K562 (cell line): ENCODE results near the gene CEMP1. TPM values are rescaled to one million over a fixed set of nuclear protein-coding genes. Genes with fewer than 3 reads are reported as not detected.
A peak's percentile ranks its signal among the peaks of the same experiment; 100 is the strongest.

Experiments
- CBX1 ChIP-seq: sonication (generic); IDR thresholded peaks from 2 replicates; pipeline ENCODE4 v1.6.1; 2016; ENCODE audit warnings: antibody characterized with exemption, low read depth, mild to moderate bottlenecking
- CREB3 ChIP-seq: fragments of 450-650 bp; conservative IDR thresholded peaks from 2 replicates; pipeline ENCODE4 v1.6.1; 2016; ENCODE audit warnings: missing genetic modification characterization, low read depth, mild to moderate bottlenecking, missing compliant biosample characterization, moderate library complexity
- FIP1L1 ChIP-seq: fragments of 200-400 bp; formaldehyde crosslinking; IDR thresholded peaks from 2 replicates; pipeline ENCODE4 v1.6.1; 2018; ENCODE audit warnings: mild to moderate bottlenecking, low read depth, low read length; ENCODE audit not compliant: poor library complexity, severe bottlenecking
- FOS ChIP-seq: IDR thresholded peaks from 3 replicates; pipeline ENCODE4 v1.6.1; 2011; ENCODE audit not compliant: insufficient read length; ENCODE audit errors: extremely low read depth
- HMGN3 ChIP-seq: IDR thresholded peaks from 2 replicates; pipeline ENCODE4 v1.6.1; 2011; ENCODE audit warnings: borderline replicate concordance, low read depth, mild to moderate bottlenecking, mixed read lengths, low read length; ENCODE audit not compliant: insufficient read length; ENCODE audit errors: extremely low read depth
- HMGXB4 ChIP-seq: sonication (generic); formaldehyde crosslinking; IDR thresholded peaks from 2 replicates; pipeline ENCODE4 v1.8.1; 2023; ENCODE audit warnings: mild to moderate bottlenecking, missing genetic modification reagents
- HNRNPK ChIP-seq: fragments of 200-400 bp; formaldehyde crosslinking; IDR thresholded peaks from one replicate; pipeline ENCODE4 v1.6.1; 2018; ENCODE audit warnings: mild to moderate bottlenecking, low read depth, low read length; ENCODE audit not compliant: poor library complexity, severe bottlenecking
- KAT2B ChIP-seq: IDR thresholded peaks from one replicate; pipeline ENCODE4 v1.6.1; 2012; ENCODE audit warnings: low read depth, mild to moderate bottlenecking, control low read depth, inconsistent platforms, low read length, moderate library complexity
- KDM5B ChIP-seq: fragments of 200-600 bp; sonication (generic); IDR thresholded peaks from 2 replicates; pipeline ENCODE4 v1.6.1; 2012; ENCODE audit warnings: low read depth, mild to moderate bottlenecking, moderate library complexity, low read length, control low read depth, inconsistent platforms; ENCODE audit not compliant: insufficient replicate concordance
- MBD2 ChIP-seq: sonication (generic); IDR thresholded peaks from 2 replicates; pipeline ENCODE4 v1.6.1; 2016; ENCODE audit warnings: low read depth, borderline replicate concordance
- MED1 ChIP-seq: sonication (generic); formaldehyde crosslinking; IDR thresholded peaks from 2 replicates; pipeline ENCODE4 v1.8.1; 2023; ENCODE audit warnings: missing genetic modification reagents, borderline replicate concordance
- MLX ChIP-seq, 2 experiments: fragments of 450-650 bp in 1 of 2; sonication (generic) in 1 of 2; formaldehyde crosslinking; conservative IDR thresholded peaks; 2 replicates each; pipeline versions ENCODE4 v1.4.0 to v1.8.1; 2020 to 2022; ENCODE audit warnings: mild to moderate bottlenecking in 1 of 2, missing genetic modification reagents in 1 of 2
- NONO ChIP-seq, 2 experiments: fragments of 200-400 bp in 1 of 2; fragments of 450-650 bp in 1 of 2; formaldehyde crosslinking in 1 of 2; IDR thresholded peaks; 2 replicates each; pipeline ENCODE4 v1.6.1; 2017; ENCODE audit warnings: low read depth in 2 of 2, mild to moderate bottlenecking in 2 of 2, moderate library complexity in 2 of 2, low read length in 1 of 2
- POLR2AphosphoS2 ChIP-seq: IDR thresholded peaks from 2 replicates; pipeline ENCODE4 v1.6.1; 2012; ENCODE audit warnings: low read length, improper control_type of control experiment
- RBM22 ChIP-seq: fragments of 200-400 bp; formaldehyde crosslinking; IDR thresholded peaks from 2 replicates; pipeline ENCODE4 v1.6.1; 2018; ENCODE audit warnings: low read length, low read depth; ENCODE audit not compliant: poor library complexity, severe bottlenecking
- RUNX1 ChIP-seq: sonication (generic); IDR thresholded peaks from 2 replicates; pipeline ENCODE4 v1.6.1; 2016; ENCODE audit warnings: antibody characterized with exemption, low read depth
- SIN3B ChIP-seq: fragments of 450-650 bp; IDR thresholded peaks from 2 replicates; pipeline ENCODE4 v1.6.1; 2017; ENCODE audit warnings: low read depth, mild to moderate bottlenecking, moderate library complexity
- SLC30A9 ChIP-seq: fragments of 250-450 bp; sonication (Bioruptor Pico); IDR thresholded peaks from 2 replicates; pipeline ENCODE4 v1.8.0; 2022; ENCODE audit warnings: mild to moderate bottlenecking, moderate library complexity
- SMARCB1 ChIP-seq: IDR thresholded peaks from 2 replicates; pipeline ENCODE4 v1.6.1; 2011; ENCODE audit warnings: improper control_type of control experiment, low read depth; ENCODE audit not compliant: insufficient read length
- ZNF395 ChIP-seq: fragments of 200-800 bp; sonication (Bioruptor generic); IDR thresholded peaks from 2 replicates; pipeline ENCODE4 v1.6.1; 2017; ENCODE audit warnings: missing genetic modification characterization, missing compliant biosample characterization
- ZNF778 ChIP-seq: fragments of 450-650 bp; formaldehyde crosslinking; IDR thresholded peaks from 2 replicates; pipeline ENCODE4 v1.4.0; 2020; ENCODE audit warnings: mild to moderate bottlenecking, moderate library complexity
- polyA plus RNA-seq, 8 experiments: library from polyadenylated mRNA; depleted of rRNA in 4 of 8; stranded (reverse) in 5 of 8; unstranded in 3 of 8; fragments of >200 nt; fragmentation: Nextera tagmentation in 2 of 8; fragmentation: Illumina TruSeq in 1 of 8; extraction: Ambion mirVana in 2 of 8; extraction: Trizol in 1 of 8; gene quantifications; 2 replicates each; pipeline versions ENCODE4 v1.2.1 to v1.2.3, GENCODE V29; 2011 to 2014; ENCODE audit warnings: inconsistent platforms in 1 of 8, missing spikeins in 1 of 8
- total RNA-seq, 7 experiments: library from RNA; depleted of rRNA in 6 of 7; stranded (reverse); fragments of >200 nt in 6 of 7; fragmentation: Illumina TruSeq in 2 of 7; extraction: Trizol in 2 of 7; gene quantifications; 2 replicates each; pipeline versions ENCODE4 v1.2.1 to v1.2.3, GENCODE V29; 2011 to 2021; ENCODE audit warnings: low replicate concordance in 1 of 7

The CEMP1 gene
- total and polyA plus RNA-seq, 9 of the 15 experiments (the other 6 are each of a cell fraction or from before 2014, with no cell fraction given): 0.05 to 0.45 TPM; not detected in 7

GRCh38 chr16:2520097-2520783 is 11.0 kb downstream of the CEMP1 start, which contains the start of gene AMDHD2 (continued):
- peak in 1 of 2 experiments; percentile 76; a peak in 2 of 4 replicates for TF ChIP-seq NONO (IDR thresholded peaks at IDR 0.05; ENCODE audit: low read depth in 2 of 2, low read length in 1 of 2)
- peak; percentile 47 for TF ChIP-seq HNRNPK
- peak; percentile 90 for TF ChIP-seq FOS
- no peak for TF ChIP-seq SMARCB1
- peak; percentile 61 for TF ChIP-seq HMGN3
- TF ChIP-seq SLC30A9: no peak
- TF ChIP-seq KAT2B: no peak
- peak; percentile 58; the same call in 1 of the 2 replicates for TF ChIP-seq RUNX1
- peak; percentile 50; the same call in 1 of the 2 replicates for TF ChIP-seq HMGXB4 (CRISPR knock-in tag)
- TF ChIP-seq KDM5B: peak; percentile 26
- TF ChIP-seq MED1 (CRISPR knock-in tag): 0 out of 2 replicates have a peak, but pooled peaks have one; percentile 27
- TF ChIP-seq CREB3: no peak
- TF ChIP-seq SIN3B: peak; percentile 94
- peak; percentile 90 for TF ChIP-seq RBM22
- no peak for TF ChIP-seq ZNF778 (CRISPR knock-in tag)
- peak; percentile 57; the same call in 1 of the 2 replicates for TF ChIP-seq MBD2
- TF ChIP-seq POLR2AphosphoS2: peak; percentile 99
- peak in 1 of 2 experiments; percentile 78; a peak in 1 of 4 replicates for TF ChIP-seq MLX (CRISPR knock-in tag; conservative IDR thresholded peaks at IDR 0.05)
- peak; percentile 56 for TF ChIP-seq ZNF395 (CRISPR knock-in tag)
- peak; percentile 97 for TF ChIP-seq CBX1
- peak; percentile 48 for TF ChIP-seq FIP1L1
